GM12878 (cell line): ENCODE results near the gene TMPRSS15. TPM values are rescaled to one million over a fixed set of nuclear protein-coding genes. Genes with fewer than 3 reads are reported as not detected.

ENCODE experiments used
- ATAC-seq: fragments of 200-7000 bp; cut with Tn5 transposase; 3 replicates; pipeline ENCODE4 v1.9.1; 2020; ENCODE audit warnings: mild to moderate bottlenecking, moderate library complexity
- BruUV-seq: library from RNA; stranded (reverse); fragments of 400-500 nt; replicated peaks from 2 replicates; lab custom pipeline; 2021; lab: Mats Ljungman, UMichigan
- CTCF ChIA-PET: fragments of 300-600 bp; sonication (Branson Sonifier 250); formaldehyde crosslinking; extraction: SDS; loops from one replicate; lab custom pipeline; 2021; ENCODE audit warnings: inconsistent platforms; lab: Yijun Ruan, JAX
- POLR2A ChIA-PET: fragments of 350-600 bp; formaldehyde crosslinking; extraction: SDS; loops from one replicate; lab custom pipeline; 2021; ENCODE audit warnings: inconsistent platforms; lab: Charles Lee
- RAD21 ChIA-PET: fragments of 300-600 bp; sonication (Branson Sonifier 250); formaldehyde crosslinking; loops from one replicate; lab custom pipeline; 2023; ENCODE audit warnings: antibody characterized with exemption; ENCODE audit not compliant: unreplicated experiment; lab: Charles Lee
- SMC1A ChIA-PET: fragments of 300-600 bp; sonication (Branson Sonifier 250); formaldehyde crosslinking; loops from one replicate; lab custom pipeline; 2023; ENCODE audit not compliant: unreplicated experiment, uncharacterized antibody; lab: Charles Lee
- DNase-seq: peaks from one replicate; pipeline ENCODE4 v3.0.0-alpha.2; 2011; ENCODE audit warnings: low read depth, low spot score
- FAIRE-seq: peaks from 3 replicates; lab custom pipeline; 2011; peaks lifted over from hg19 to GRCh38; lab: Jason Lieb, UNC
- H2AFZ ChIP-seq: 2 replicates; pipeline ENCODE4 v1.6.0; 2011; ENCODE audit warnings: low read depth, low read length, control low read depth; ENCODE audit not compliant: control insufficient read depth
- H3K27ac ChIP-seq: 2 replicates; pipeline ENCODE4 v1.5.1; 2011; ENCODE audit warnings: control low read depth; ENCODE audit not compliant: control insufficient read depth, insufficient read depth
- H3K27me3 ChIP-seq, 2 experiments: replicated peaks in 1 of 2; 2 replicates each; pipeline versions ENCODE4 v1.6.0 to v1.6.1; 2011; ENCODE audit warnings: low read length in 1 of 2; ENCODE audit not compliant: control insufficient read depth in 2 of 2, insufficient read depth in 2 of 2
- H3K36me3 ChIP-seq, 2 experiments: 2 replicates each; pipeline ENCODE4 v1.5.1; 2011; ENCODE audit warnings: low read length in 1 of 2; ENCODE audit not compliant: control insufficient read depth in 2 of 2, insufficient read depth in 2 of 2
- H3K4me1 ChIP-seq: 2 replicates; pipeline ENCODE4 v1.6.1; 2011; ENCODE audit warnings: mild to moderate bottlenecking, low read length, moderate library complexity, mixed read lengths; ENCODE audit not compliant: control insufficient read depth, insufficient read depth
- H3K4me2 ChIP-seq: 2 replicates; pipeline ENCODE4 v1.6.0; 2011; ENCODE audit warnings: control low read depth; ENCODE audit not compliant: control insufficient read depth, insufficient read depth
- H3K4me3 ChIP-seq: fragments of 200-600 bp; sonication (generic); 2 replicates; pipeline ENCODE4 v1.5.1; 2016
- H3K79me2 ChIP-seq: 2 replicates; pipeline ENCODE4 v1.6.0; 2011; ENCODE audit warnings: low read length; ENCODE audit not compliant: control insufficient read depth, insufficient read depth
- H3K9ac ChIP-seq: 2 replicates; pipeline ENCODE4 v1.8.0; 2011; ENCODE audit warnings: low read length, control low read depth, mixed read lengths; ENCODE audit not compliant: control insufficient read depth, insufficient read depth
- H3K9me3 ChIP-seq: replicated peaks from 3 replicates; pipeline ENCODE4 v1.5.1; 2011; ENCODE audit warnings: mild to moderate bottlenecking, low read length; ENCODE audit not compliant: control insufficient read depth, insufficient read depth
- H4K20me1 ChIP-seq: 2 replicates; pipeline ENCODE4 v1.6.0; 2011; ENCODE audit not compliant: control insufficient read depth, insufficient read depth
- BHLHE40 ChIP-seq, 2 experiments: fragments of 450-650 bp in 1 of 2; IDR thresholded peaks; 2 replicates each; pipeline ENCODE4 v1.6.1; 2011 to 2017; ENCODE audit warnings: low read depth in 2 of 2, borderline replicate concordance in 1 of 2, improper control_type of control experiment in 1 of 2, low read length in 1 of 2, mild to moderate bottlenecking in 1 of 2
- GATAD2B ChIP-seq: fragments of 450-650 bp; conservative IDR thresholded peaks from 2 replicates; pipeline ENCODE4 v1.6.1; 2017; ENCODE audit warnings: low read depth, mild to moderate bottlenecking, moderate library complexity
- IKZF1 ChIP-seq: fragments of 450-650 bp; conservative IDR thresholded peaks from 2 replicates; pipeline ENCODE4 v1.6.1; 2017; ENCODE audit warnings: antibody characterized with exemption, mild to moderate bottlenecking
- MEF2A ChIP-seq: IDR thresholded peaks from 2 replicates; pipeline ENCODE4 v1.6.1; 2011; ENCODE audit warnings: low read depth, mild to moderate bottlenecking, low read length, moderate library complexity; ENCODE audit not compliant: insufficient read depth
- NFYB ChIP-seq: IDR thresholded peaks from 2 replicates; pipeline ENCODE4 v1.6.1; 2011; ENCODE audit warnings: low read depth, mild to moderate bottlenecking, low read length, improper control_type of control experiment, moderate library complexity; ENCODE audit not compliant: insufficient read depth
- RBBP5 ChIP-seq: fragments of 200-600 bp; sonication (generic); conservative IDR thresholded peaks from 2 replicates; pipeline ENCODE4 v1.6.1; 2016
- RELA ChIP-seq: fragments of 450-650 bp; IDR thresholded peaks from 2 replicates; pipeline ENCODE4 v1.8.0; 2014; ENCODE audit warnings: borderline replicate concordance; ENCODE audit not compliant: partially characterized antibody
- SMAD1 ChIP-seq: fragments of 450-650 bp; IDR thresholded peaks from 2 replicates; pipeline ENCODE4 v1.6.1; 2018; ENCODE audit warnings: mild to moderate bottlenecking, low read depth; ENCODE audit not compliant: partially characterized antibody
- SP1 ChIP-seq: IDR thresholded peaks from one replicate; pipeline ENCODE4 v1.6.1; 2011; ENCODE audit warnings: low read depth, low read length
- ZBED1 ChIP-seq: IDR thresholded peaks from 2 replicates; pipeline ENCODE4 v1.6.1; 2016; ENCODE audit warnings: borderline replicate concordance
- WGBS: methylation state at CpG from one replicate; pipeline ENCODE4 v1.1.6; 2016; ENCODE audit warnings: low lambda C conversion rate; ENCODE audit not compliant: insufficient replicate concordance, insufficient coverage; ENCODE audit errors: missing lambda C conversion rate; 5-methylcytosine and 5-hydroxymethylcytosine counted together
- in situ Hi-C: fragments of 300-500 bp; cut with MboI; formaldehyde crosslinking; loops from 9 replicates; pipeline ENCODE4 v1.14.3; 2018; ENCODE audit warnings: mixed read lengths
- intact Hi-C: fragments of 100-400 bp; cut with micrococcal nuclease; formaldehyde crosslinking; loops from one replicate; pipeline ENCODE4 v1.14.2; 2022; ENCODE audit not compliant: unreplicated experiment
- polyA plus RNA-seq, 11 experiments: library from polyadenylated mRNA; depleted of rRNA in 4 of 11; unstranded in 6 of 11; stranded (reverse) in 5 of 11; fragments of >200 nt; fragmentation: Nextera tagmentation in 4 of 11; fragmentation: Illumina TruSeq in 1 of 11; extraction: Ambion mirVana in 4 of 11; extraction: Trizol in 1 of 11; gene quantifications; 1 replicate in 1 of 11; 2 replicates in 10 of 11; pipeline versions ENCODE4 v1.2.1 to v1.2.3, GENCODE V29; 2011 to 2016; ENCODE audit warnings: inconsistent platforms in 2 of 11, missing spikeins in 2 of 11, low read depth in 1 of 11
- total RNA-seq, 4 experiments: library from RNA; depleted of rRNA in 3 of 4; stranded (reverse); fragments of >200 nt in 3 of 4; fragmentation: Illumina TruSeq in 1 of 4; extraction: Trizol in 1 of 4; gene quantifications; 2 replicates each; pipeline versions ENCODE4 v1.2.1 to v1.2.3, GENCODE V29; 2013 to 2021
- TF ChIP-seq, protein P1 (sequence below): fragments of 150-350 bp; IDR thresholded peaks from 2 replicates; pipeline ENCODE4 v1.6.1; 2014; ENCODE audit warnings: mild to moderate bottlenecking, low read depth, low read length
- TF ChIP-seq, protein P2 (sequence below): fragments of 450-650 bp; IDR thresholded peaks from 2 replicates; pipeline ENCODE4 v1.6.1; 2017; ENCODE audit warnings: borderline replicate concordance
- TF ChIP-seq, protein P3 (sequence below): IDR thresholded peaks from 2 replicates; pipeline ENCODE4 v1.6.1; 2012; ENCODE audit warnings: improper control_type of control experiment, low read depth, low read length; ENCODE audit not compliant: insufficient replicate concordance

The TMPRSS15 gene
- total and polyA plus RNA-seq, 10 of the 15 experiments (the other 5 are each of a cell fraction or from before 2014, with no cell fraction given): 0.02 to 0.11 TPM; not detected in 8

DNA sequence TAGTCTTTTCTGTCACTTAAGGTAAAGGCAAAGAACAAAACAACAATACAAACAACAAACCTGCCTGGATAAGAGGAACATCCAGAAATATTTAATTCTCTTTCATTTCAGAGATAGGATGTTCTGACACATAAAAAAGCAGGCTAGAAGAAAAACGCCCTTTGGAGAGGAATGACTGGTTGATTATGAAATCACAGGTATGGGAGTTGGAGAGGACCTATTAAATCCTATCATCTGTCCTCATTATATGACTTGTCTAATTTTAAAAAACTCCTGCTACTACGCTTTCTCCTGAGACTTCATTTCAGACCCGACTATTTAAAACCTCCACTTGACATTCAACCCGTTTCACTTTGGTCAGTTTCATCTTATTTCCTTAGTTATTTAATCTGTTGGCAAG, 54.1 kb downstream of the TMPRSS15 start (continued):
- TF ChIP-seq SP1: no peak
- TF ChIP-seq NFYB: no peak
- no peak for TF ChIP-seq ZBED1
- no peak for TF ChIP-seq IKZF1
- TF ChIP-seq BHLHE40 (IDR thresholded peaks at IDR 0.05; ENCODE audit: borderline replicate concordance in 1 of 2, low read depth in 2 of 2, low read length in 1 of 2): no peak
- TF ChIP-seq, protein P1, sequence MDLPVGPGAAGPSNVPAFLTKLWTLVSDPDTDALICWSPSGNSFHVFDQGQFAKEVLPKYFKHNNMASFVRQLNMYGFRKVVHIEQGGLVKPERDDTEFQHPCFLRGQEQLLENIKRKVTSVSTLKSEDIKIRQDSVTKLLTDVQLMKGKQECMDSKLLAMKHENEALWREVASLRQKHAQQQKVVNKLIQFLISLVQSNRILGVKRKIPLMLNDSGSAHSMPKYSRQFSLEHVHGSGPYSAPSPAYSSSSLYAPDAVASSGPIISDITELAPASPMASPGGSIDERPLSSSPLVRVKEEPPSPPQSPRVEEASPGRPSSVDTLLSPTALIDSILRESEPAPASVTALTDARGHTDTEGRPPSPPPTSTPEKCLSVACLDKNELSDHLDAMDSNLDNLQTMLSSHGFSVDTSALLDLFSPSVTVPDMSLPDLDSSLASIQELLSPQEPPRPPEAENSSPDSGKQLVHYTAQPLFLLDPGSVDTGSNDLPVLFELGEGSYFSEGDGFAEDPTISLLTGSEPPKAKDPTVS: no peak
- TF ChIP-seq RELA: no peak
- TF ChIP-seq, protein P2, sequence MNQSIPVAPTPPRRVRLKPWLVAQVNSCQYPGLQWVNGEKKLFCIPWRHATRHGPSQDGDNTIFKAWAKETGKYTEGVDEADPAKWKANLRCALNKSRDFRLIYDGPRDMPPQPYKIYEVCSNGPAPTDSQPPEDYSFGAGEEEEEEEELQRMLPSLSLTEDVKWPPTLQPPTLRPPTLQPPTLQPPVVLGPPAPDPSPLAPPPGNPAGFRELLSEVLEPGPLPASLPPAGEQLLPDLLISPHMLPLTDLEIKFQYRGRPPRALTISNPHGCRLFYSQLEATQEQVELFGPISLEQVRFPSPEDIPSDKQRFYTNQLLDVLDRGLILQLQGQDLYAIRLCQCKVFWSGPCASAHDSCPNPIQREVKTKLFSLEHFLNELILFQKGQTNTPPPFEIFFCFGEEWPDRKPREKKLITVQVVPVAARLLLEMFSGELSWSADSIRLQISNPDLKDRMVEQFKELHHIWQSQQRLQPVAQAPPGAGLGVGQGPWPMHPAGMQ: no peak
- TF ChIP-seq RBBP5: no peak

DNA sequence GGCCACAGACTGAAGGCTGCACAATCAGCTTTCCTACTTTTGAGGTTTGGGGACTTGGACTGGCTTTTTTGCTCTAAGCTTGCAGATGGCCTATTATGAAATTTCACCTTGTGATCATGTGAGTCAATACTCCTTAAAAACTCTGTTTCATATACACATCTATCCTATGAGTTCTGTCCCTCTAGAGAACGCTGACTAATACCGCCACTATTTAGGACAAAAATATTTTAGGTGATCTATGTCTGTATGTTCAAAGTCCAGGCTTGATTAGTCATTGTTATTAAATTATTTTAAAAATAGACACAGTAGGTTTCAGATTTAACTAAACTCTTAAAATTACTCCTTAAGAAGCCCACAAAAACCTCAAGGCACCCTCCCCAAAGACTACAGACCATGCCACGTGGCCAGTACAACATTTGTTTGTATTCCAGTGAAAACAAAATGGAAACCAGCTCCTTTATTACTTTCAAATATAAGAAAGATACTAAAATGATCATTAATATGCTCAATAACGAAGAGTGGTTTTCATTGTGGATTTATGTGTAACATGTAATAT, 63.1 kb downstream of the TMPRSS15 start:
- Histone ChIP-seq H3K9ac (no peak overlapping the region), H3K36me3 (no peaks in the 10 kb centered on the region), H3K4me1 (no peaks in the 10 kb centered on the region), H3K9me3 (no peaks in the 10 kb centered on the region), H3K4me2 (no peak overlapping the region), H3K4me3 (no peak overlapping the region), H3K79me2 (no peaks in the 10 kb centered on the region), H3K27me3 (no peaks in the 10 kb centered on the region), H4K20me1 (no peaks in the 10 kb centered on the region), H2AFZ (no peak overlapping the region), H3K27ac (no peak overlapping the region)
- ChIA-PET RAD21 (no interaction called here), SMC1A (interaction anchor here (1.2 kb wide), 1 partner anchor 14 kb away, joined by 3 read pairs; no protein-coding TSS in a partner anchor), POLR2A (no interaction called here), CTCF (no interaction called here)
- ATAC-seq (no peak), FAIRE-seq (no peak), DNase-seq (no peak)
- 12% methylated on average over 4 of the region's 4 CpGs for WGBS
- in situ Hi-C loops: no loop called here
- no TSS peak for BruUV-seq
- intact Hi-C loops: no loop called here
- TF ChIP-seq MEF2A: no peak
- TF ChIP-seq, protein P3, sequence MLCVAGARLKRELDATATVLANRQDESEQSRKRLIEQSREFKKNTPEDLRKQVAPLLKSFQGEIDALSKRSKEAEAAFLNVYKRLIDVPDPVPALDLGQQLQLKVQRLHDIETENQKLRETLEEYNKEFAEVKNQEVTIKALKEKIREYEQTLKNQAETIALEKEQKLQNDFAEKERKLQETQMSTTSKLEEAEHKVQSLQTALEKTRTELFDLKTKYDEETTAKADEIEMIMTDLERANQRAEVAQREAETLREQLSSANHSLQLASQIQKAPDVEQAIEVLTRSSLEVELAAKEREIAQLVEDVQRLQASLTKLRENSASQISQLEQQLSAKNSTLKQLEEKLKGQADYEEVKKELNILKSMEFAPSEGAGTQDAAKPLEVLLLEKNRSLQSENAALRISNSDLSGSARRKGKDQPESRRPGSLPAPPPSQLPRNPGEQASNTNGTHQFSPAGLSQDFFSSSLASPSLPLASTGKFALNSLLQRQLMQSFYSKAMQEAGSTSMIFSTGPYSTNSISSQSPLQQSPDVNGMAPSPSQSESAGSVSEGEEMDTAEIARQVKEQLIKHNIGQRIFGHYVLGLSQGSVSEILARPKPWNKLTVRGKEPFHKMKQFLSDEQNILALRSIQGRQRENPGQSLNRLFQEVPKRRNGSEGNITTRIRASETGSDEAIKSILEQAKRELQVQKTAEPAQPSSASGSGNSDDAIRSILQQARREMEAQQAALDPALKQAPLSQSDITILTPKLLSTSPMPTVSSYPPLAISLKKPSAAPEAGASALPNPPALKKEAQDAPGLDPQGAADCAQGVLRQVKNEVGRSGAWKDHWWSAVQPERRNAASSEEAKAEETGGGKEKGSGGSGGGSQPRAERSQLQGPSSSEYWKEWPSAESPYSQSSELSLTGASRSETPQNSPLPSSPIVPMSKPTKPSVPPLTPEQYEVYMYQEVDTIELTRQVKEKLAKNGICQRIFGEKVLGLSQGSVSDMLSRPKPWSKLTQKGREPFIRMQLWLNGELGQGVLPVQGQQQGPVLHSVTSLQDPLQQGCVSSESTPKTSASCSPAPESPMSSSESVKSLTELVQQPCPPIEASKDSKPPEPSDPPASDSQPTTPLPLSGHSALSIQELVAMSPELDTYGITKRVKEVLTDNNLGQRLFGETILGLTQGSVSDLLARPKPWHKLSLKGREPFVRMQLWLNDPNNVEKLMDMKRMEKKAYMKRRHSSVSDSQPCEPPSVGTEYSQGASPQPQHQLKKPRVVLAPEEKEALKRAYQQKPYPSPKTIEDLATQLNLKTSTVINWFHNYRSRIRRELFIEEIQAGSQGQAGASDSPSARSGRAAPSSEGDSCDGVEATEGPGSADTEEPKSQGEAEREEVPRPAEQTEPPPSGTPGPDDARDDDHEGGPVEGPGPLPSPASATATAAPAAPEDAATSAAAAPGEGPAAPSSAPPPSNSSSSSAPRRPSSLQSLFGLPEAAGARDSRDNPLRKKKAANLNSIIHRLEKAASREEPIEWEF: no peak
- TF ChIP-seq GATAD2B: no peak
- no peak for TF ChIP-seq SMAD1
